K562 (cell line): Measurements from ENCODE around the gene AGPAT4. TPM values are rescaled to one million over a fixed set of nuclear protein-coding genes. Genes with fewer than 3 reads are reported as not detected.

ENCODE experiments used
- CREB1 ChIP-seq, 2 experiments: sonication (generic) in 1 of 2; formaldehyde crosslinking in 1 of 2; IDR thresholded peaks; 2 replicates each; pipeline versions ENCODE4 v1.6.1 to v1.8.0; 2012 to 2022; ENCODE audit warnings: inconsistent platforms in 1 of 2, mild to moderate bottlenecking in 1 of 2, missing genetic modification reagents in 1 of 2, moderate library complexity in 1 of 2
- PBX2 ChIP-seq, 2 experiments: IDR thresholded peaks in 1 of 2; conservative IDR thresholded peaks in 1 of 2; 2 replicates each; pipeline ENCODE4 v1.6.1; 2016; ENCODE audit warnings: low read depth in 2 of 2, mild to moderate bottlenecking in 1 of 2, missing compliant biosample characterization in 1 of 2, missing genetic modification characterization in 1 of 2, moderate library complexity in 1 of 2
- RERE ChIP-seq: sonication (generic); formaldehyde crosslinking; IDR thresholded peaks from 2 replicates; pipeline ENCODE4 v1.8.0; 2023; ENCODE audit warnings: missing genetic modification reagents, mild to moderate bottlenecking, borderline replicate concordance
- TCF3 ChIP-seq: sonication (generic); formaldehyde crosslinking; IDR thresholded peaks from 2 replicates; pipeline ENCODE4 v1.4.0; 2020; ENCODE audit warnings: mild to moderate bottlenecking, missing genetic modification reagents
- ZFP36 ChIP-seq: fragments of 150-350 bp; IDR thresholded peaks from 2 replicates; pipeline ENCODE4 v1.6.1; 2018; ENCODE audit warnings: low read length, low read depth; ENCODE audit not compliant: partially characterized antibody
- polyA plus RNA-seq, 8 experiments: library from polyadenylated mRNA; depleted of rRNA in 4 of 8; stranded (reverse) in 5 of 8; unstranded in 3 of 8; fragments of >200 nt; fragmentation: Nextera tagmentation in 2 of 8; fragmentation: Illumina TruSeq in 1 of 8; extraction: Ambion mirVana in 2 of 8; extraction: Trizol in 1 of 8; gene quantifications; 2 replicates each; pipeline versions ENCODE4 v1.2.1 to v1.2.3, GENCODE V29; 2011 to 2014; ENCODE audit warnings: inconsistent platforms in 1 of 8, missing spikeins in 1 of 8
- total RNA-seq, 7 experiments: library from RNA; depleted of rRNA in 6 of 7; stranded (reverse); fragments of >200 nt in 6 of 7; fragmentation: Illumina TruSeq in 2 of 7; extraction: Trizol in 2 of 7; gene quantifications; 2 replicates each; pipeline versions ENCODE4 v1.2.1 to v1.2.3, GENCODE V29; 2011 to 2021; ENCODE audit warnings: low replicate concordance in 1 of 7

Gene AGPAT4
- total and polyA plus RNA-seq, 9 of the 15 experiments (the other 6 are each of a cell fraction or from before 2014, with no cell fraction given) = 2.2 to 15.0 (median 5.7) TPM

- no peak for TF ChIP-seq RERE (CRISPR knock-in tag)
- no peak for TF ChIP-seq TCF3
- TF ChIP-seq PBX2 (CRISPR knock-in tag; IDR thresholded peaks at IDR 0.05; ENCODE audit: low read depth) = no peak
- no peak for TF ChIP-seq PBX2 (tag; conservative IDR thresholded peaks at IDR 0.05; ENCODE audit: low read depth)
- TF ChIP-seq ZFP36 = peak; percentile 43
- TF ChIP-seq CREB1 (IDR thresholded peaks at IDR 0.05) = no peak
- no peak for TF ChIP-seq CREB1 (CRISPR knock-in tag; IDR thresholded peaks at IDR 0.05)
These were observed 122.0 kb downstream of the AGPAT4 start (continued) for GRCh38 chr6:161151660-161152526.
